GM12872 (cell line): Measurements from ENCODE around the gene MINDY4.

Source experiments
- TF ChIP-seq, protein P1 (sequence below): IDR thresholded peaks from 3 replicates; pipeline ENCODE4 v1.5.1; 2011; ENCODE audit warnings: low read depth, mild to moderate bottlenecking, low read length, moderate library complexity; ENCODE audit not compliant: insufficient read depth

Gene MINDY4

GRCh38 chr7:30836991-30837390 lies 65.8 kb downstream of the MINDY4 start:
- TF ChIP-seq, protein P1, sequence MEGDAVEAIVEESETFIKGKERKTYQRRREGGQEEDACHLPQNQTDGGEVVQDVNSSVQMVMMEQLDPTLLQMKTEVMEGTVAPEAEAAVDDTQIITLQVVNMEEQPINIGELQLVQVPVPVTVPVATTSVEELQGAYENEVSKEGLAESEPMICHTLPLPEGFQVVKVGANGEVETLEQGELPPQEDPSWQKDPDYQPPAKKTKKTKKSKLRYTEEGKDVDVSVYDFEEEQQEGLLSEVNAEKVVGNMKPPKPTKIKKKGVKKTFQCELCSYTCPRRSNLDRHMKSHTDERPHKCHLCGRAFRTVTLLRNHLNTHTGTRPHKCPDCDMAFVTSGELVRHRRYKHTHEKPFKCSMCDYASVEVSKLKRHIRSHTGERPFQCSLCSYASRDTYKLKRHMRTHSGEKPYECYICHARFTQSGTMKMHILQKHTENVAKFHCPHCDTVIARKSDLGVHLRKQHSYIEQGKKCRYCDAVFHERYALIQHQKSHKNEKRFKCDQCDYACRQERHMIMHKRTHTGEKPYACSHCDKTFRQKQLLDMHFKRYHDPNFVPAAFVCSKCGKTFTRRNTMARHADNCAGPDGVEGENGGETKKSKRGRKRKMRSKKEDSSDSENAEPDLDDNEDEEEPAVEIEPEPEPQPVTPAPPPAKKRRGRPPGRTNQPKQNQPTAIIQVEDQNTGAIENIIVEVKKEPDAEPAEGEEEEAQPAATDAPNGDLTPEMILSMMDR, result no peak

- TF ChIP-seq, protein P1, result no peak
These were observed 66.4 kb downstream of the MINDY4 start for GRCh38 chr7:30837581-30837980.

DNA sequence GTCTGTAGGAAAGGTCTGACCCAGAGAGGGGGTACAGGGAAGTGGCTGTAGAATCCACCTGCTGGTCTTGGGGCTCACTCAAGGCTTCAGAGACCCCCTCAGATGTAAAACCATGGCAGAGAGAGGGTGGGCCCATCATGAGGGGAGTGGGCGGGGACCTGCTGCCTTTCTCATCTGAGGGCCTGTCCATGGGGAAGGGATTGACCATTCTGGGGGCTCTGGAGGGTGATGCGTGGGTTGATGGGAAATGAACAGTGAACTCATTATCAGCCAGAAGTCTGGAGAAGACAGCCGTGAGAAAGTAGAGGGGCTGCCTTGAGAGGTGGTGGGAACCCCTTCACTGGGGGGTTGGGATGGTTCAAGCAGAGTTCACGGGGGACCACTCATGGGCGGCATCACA lies 66.8 kb downstream of the MINDY4 start:
- TF ChIP-seq, protein P1, result no peak

- TF ChIP-seq, protein P1, result no peak
These were observed 69.2 kb downstream of the MINDY4 start for GRCh38 chr7:30840141-30841024.

GRCh38 chr7:30841025-30841735 lies 70.0 kb downstream of the MINDY4 start:
- TF ChIP-seq, protein P1, result no peak

DNA sequence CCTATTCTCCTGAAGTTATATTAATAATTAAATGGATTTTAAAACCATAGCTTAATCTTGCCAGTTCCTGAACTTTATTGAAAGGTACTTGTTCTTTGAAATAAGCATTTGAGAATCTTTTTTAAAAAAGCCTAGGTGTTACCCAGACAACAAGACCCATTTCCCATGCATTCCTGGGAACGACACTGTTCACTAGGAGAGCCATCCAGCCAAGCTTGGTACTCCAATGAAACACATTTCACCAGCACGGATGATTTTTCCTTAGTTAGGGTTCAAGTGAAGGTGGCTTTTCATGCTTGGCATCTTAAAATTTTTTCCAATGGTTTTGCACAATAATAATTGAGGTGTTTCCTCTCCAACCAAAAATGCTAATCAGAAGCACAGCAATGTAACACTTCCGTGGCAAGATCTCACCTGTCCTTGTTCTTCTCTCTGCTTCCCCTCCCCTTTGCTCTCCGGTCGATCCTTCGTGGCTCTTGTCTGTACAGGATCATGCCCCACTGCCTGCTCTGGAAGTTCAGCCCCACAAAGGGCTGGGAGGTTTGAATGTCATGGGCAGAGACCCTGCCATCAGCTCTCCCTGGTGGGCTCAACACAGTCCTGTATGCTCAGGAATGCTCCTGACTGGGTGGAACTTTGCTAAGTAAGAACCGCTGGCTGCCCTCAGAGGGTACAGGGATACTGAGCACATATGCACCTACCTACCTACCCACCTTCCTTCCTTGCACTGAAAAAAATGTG lies 70.8 kb downstream of the MINDY4 start:
- TF ChIP-seq, protein P1, result no peak
